Measurements from ENCODE around the gene NF2.

DNA sequence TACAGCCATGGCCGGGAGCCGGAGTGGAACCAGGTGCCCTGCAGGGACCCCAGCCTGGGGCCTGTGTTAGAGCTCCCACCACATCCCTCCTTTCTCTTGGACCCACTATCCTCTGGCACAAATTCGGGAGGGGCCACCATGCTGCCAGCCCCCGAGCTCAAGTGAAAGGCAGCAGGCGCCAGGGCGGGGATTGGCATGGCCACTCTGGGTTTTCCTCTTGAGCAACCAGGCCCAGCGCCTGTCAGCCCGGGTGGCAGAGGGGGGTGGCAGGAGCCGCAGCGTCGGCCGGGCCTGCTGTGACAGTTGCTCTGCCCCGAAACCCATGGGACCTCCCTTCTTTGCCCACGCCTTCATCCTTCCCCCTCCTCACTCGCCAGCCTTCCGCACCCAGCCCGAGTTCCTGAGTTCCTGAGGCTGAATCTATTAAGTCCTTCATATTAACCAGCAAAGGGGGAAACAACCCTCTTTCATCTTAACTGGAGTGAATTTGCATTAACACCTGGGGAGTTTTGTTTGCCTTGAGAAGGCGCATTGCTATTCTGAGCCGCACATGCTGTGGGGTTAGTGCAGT, 99.6 kb downstream of the NF2 start:
- TF ChIP-seq POLR2A (IDR thresholded peaks at IDR 0.05): no peak
- TF ChIP-seq, protein P1, sequence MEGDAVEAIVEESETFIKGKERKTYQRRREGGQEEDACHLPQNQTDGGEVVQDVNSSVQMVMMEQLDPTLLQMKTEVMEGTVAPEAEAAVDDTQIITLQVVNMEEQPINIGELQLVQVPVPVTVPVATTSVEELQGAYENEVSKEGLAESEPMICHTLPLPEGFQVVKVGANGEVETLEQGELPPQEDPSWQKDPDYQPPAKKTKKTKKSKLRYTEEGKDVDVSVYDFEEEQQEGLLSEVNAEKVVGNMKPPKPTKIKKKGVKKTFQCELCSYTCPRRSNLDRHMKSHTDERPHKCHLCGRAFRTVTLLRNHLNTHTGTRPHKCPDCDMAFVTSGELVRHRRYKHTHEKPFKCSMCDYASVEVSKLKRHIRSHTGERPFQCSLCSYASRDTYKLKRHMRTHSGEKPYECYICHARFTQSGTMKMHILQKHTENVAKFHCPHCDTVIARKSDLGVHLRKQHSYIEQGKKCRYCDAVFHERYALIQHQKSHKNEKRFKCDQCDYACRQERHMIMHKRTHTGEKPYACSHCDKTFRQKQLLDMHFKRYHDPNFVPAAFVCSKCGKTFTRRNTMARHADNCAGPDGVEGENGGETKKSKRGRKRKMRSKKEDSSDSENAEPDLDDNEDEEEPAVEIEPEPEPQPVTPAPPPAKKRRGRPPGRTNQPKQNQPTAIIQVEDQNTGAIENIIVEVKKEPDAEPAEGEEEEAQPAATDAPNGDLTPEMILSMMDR (IDR thresholded peaks at IDR 0.05): no peak
